AG10803 (cell line): ENCODE data around the gene AKR7A3.

Source experiments
- DNase-seq: peaks from one replicate; pipeline ENCODE4 v3.0.0; 2010; ENCODE audit warnings: low read depth
- H3K4me3 ChIP-seq: 2 replicates; pipeline ENCODE4 v1.5.1; 2011; ENCODE audit warnings: mild to moderate bottlenecking, low read length, control low read depth
- CTCF ChIP-seq: conservative IDR thresholded peaks from 2 replicates; pipeline ENCODE4 v1.5.1; 2011; ENCODE audit warnings: mild to moderate bottlenecking, low read length, control low read depth, inconsistent platforms

Gene AKR7A3

GRCh38 chr1:19330449-19331135 is 42.0 kb upstream of the AKR7A3 start:
- no peak overlapping the region for H3K4me3 ChIP-seq
- DNase-seq: no peak
- TF ChIP-seq CTCF: no peak

GRCh38 chr1:19329611-19330010 is 41.0 kb upstream of the AKR7A3 start:
- DNase-seq: no peak
- no peak for TF ChIP-seq CTCF
- H3K4me3 ChIP-seq: no peak overlapping the region

- no peak overlapping the region for H3K4me3 ChIP-seq
- TF ChIP-seq CTCF: no peak
- DNase-seq: no peak
Measured at GRCh38 chr1:19329188-19329587, 40.6 kb upstream of the AKR7A3 start.

GRCh38 chr1:19328486-19328885 is 39.9 kb upstream of the AKR7A3 start:
- no peak for DNase-seq
- TF ChIP-seq CTCF: no peak
- H3K4me3 ChIP-seq: no peak overlapping the region

- H3K4me3 ChIP-seq: no peak overlapping the region
- no peak for TF ChIP-seq CTCF
- DNase-seq: no peak
Measured at GRCh38 chr1:19327736-19328135, 39.2 kb upstream of the AKR7A3 start.

- H3K4me3 ChIP-seq: no peak overlapping the region
- no peak for DNase-seq
- no peak for TF ChIP-seq CTCF
Measured at GRCh38 chr1:19327301-19327700, 38.7 kb upstream of the AKR7A3 start.

- H3K4me3 ChIP-seq: no peak overlapping the region
- no peak for DNase-seq
- TF ChIP-seq CTCF: no peak
Measured at GRCh38 chr1:19326748-19327065, 38.1 kb upstream of the AKR7A3 start.
